ENCODE results near the gene FAM81A. TPM values are rescaled to one million over a fixed set of nuclear protein-coding genes. Genes with fewer than 3 reads are reported as not detected.
A peak's percentile ranks its signal among the peaks of the same experiment; 100 is the strongest.

The FAM81A gene
- polyA plus RNA-seq, 2 of the 4 experiments (the other 2 are of a cell fraction) = 13.1 to 15.1 TPM

DNA sequence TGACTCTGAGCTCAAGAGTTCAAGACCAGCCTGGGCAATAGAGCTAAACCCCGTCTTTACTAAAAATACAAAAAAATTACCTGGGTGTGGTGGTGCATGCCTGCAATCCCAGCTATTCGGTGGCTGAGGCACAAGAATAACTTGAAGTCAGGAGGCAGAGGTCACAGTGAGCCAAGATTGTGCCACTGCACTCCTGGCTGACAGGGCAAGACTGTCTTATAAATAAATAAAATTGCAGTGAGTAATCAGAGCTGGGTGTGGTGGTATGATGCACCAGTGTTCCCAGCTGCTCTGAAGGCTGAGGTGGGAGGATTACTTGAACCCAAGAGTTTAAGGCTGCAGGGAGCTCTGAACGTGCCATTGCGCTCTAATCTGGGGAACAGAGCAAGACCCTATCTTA, 117.7 kb downstream of the FAM81A start:
- Histone ChIP-seq H3K4me1 (peaks cover 50% of the 10 kb centered on the region), H3K4me3 (no peak overlapping the region), H3K9me3 (no peaks in the 10 kb centered on the region), H3K27ac (peak overlapping the region; percentile 64 to 66), H3K4me2 (peak overlapping the region; percentile 57)
- ATAC-seq (peak; percentile 55 to 57; a peak in 3 of 6 replicates), FAIRE-seq (no peak), DNase-seq (ENCODE audit: low read depth in 1 of 2, low spot score in 1 of 2) (peak in 1 of 2 experiments; percentile 83)
- ChIA-PET CTCF (interaction anchor here (0.8 to 22.0 kb wide), 11 partner anchors 9 to 82 kb away, joined by 3 to 312 read pairs (median 4); no protein-coding TSS in a partner anchor), POLR2A (interaction anchor here (0.8 to 1.6 kb wide), 5 partner anchors 39 to 102 kb away, joined by 3 to 8 read pairs (median 3); partner anchors contain the start of genes GCNT3 and GTF2A2)
- TF ChIP-seq RFX5 (IDR thresholded peaks at IDR 0.05) = no peak
- TF ChIP-seq, protein P1, sequence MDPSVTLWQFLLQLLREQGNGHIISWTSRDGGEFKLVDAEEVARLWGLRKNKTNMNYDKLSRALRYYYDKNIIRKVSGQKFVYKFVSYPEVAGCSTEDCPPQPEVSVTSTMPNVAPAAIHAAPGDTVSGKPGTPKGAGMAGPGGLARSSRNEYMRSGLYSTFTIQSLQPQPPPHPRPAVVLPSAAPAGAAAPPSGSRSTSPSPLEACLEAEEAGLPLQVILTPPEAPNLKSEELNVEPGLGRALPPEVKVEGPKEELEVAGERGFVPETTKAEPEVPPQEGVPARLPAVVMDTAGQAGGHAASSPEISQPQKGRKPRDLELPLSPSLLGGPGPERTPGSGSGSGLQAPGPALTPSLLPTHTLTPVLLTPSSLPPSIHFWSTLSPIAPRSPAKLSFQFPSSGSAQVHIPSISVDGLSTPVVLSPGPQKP (IDR thresholded peaks at IDR 0.05; ENCODE audit: low read depth, low read length) = no peak
- TF ChIP-seq KDM5A (IDR thresholded peaks at IDR 0.05) = no peak
- no peak for TF ChIP-seq EHF (CRISPR knock-in tag; IDR thresholded peaks at IDR 0.05)
- TF ChIP-seq SREBF2 (IDR thresholded peaks at IDR 0.05) = no peak
- TF ChIP-seq, protein P2, sequence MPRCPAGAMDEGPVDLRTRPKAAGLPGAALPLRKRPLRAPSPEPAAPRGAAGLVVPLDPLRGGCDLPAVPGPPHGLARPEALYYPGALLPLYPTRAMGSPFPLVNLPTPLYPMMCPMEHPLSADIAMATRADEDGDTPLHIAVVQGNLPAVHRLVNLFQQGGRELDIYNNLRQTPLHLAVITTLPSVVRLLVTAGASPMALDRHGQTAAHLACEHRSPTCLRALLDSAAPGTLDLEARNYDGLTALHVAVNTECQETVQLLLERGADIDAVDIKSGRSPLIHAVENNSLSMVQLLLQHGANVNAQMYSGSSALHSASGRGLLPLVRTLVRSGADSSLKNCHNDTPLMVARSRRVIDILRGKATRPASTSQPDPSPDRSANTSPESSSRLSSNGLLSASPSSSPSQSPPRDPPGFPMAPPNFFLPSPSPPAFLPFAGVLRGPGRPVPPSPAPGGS (IDR thresholded peaks at IDR 0.05) = no peak
- no peak for TF ChIP-seq HEYL (CRISPR knock-in tag; IDR thresholded peaks at IDR 0.05)
- TF ChIP-seq FOSL2 (IDR thresholded peaks at IDR 0.05) = no peak
- TF ChIP-seq FOSL2 (CRISPR knock-in tag; IDR thresholded peaks at IDR 0.05) = peak; percentile 54
- TF ChIP-seq MAZ (IDR thresholded peaks at IDR 0.05; ENCODE audit: borderline replicate concordance, low read depth, low read length) = no peak
- peak; percentile 27; the same call in 1 of the 2 replicates for TF ChIP-seq GATA3 (IDR thresholded peaks at IDR 0.05; ENCODE audit: borderline replicate concordance)
- no peak for TF ChIP-seq TFCP2L1 (CRISPR knock-in tag; IDR thresholded peaks at IDR 0.05)
- no peak for TF ChIP-seq BHLHE40 (IDR thresholded peaks at IDR 0.05; ENCODE audit: low read depth, low read length)
- TF ChIP-seq HDAC2 (IDR thresholded peaks at IDR 0.05) = no peak
- no peak for TF ChIP-seq PHF8 (IDR thresholded peaks at IDR 0.05; ENCODE audit: borderline replicate concordance, low read depth)
- no peak for TF ChIP-seq NFE2L2 (conservative IDR thresholded peaks at IDR 0.05; ENCODE audit: low read length)
- TF ChIP-seq NPAS2 (CRISPR knock-in tag; IDR thresholded peaks at IDR 0.05; ENCODE audit: borderline replicate concordance) = no peak
- no peak for TF ChIP-seq NR3C1 (IDR thresholded peaks at IDR 0.05)
- peak; percentile 4 for TF ChIP-seq MAFK (IDR thresholded peaks at IDR 0.05; ENCODE audit: partially characterized antibody)
- TF ChIP-seq KDM1A (IDR thresholded peaks at IDR 0.05; ENCODE audit: low read depth) = no peak
- 0 out of 5 replicates have a peak, but pooled peaks of 1 of the 2 experiments have one; percentile 1 for TF ChIP-seq RAD21 (conservative IDR thresholded peaks at IDR 0.05 in 1 of 2, IDR thresholded peaks at IDR 0.05 in 1 of 2)
- no peak for TF ChIP-seq ZC3H11A (IDR thresholded peaks at IDR 0.05)
- no peak for TF ChIP-seq TP53 (CRISPR knock-in tag; IDR thresholded peaks at IDR 0.05)
- TF ChIP-seq, protein P3, sequence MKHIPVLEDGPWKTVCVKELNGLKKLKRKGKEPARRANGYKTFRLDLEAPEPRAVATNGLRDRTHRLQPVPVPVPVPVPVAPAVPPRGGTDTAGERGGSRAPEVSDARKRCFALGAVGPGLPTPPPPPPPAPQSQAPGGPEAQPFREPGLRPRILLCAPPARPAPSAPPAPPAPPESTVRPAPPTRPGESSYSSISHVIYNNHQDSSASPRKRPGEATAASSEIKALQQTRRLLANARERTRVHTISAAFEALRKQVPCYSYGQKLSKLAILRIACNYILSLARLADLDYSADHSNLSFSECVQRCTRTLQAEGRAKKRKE (CRISPR knock-in tag; IDR thresholded peaks at IDR 0.05; ENCODE audit: low read depth) = no peak
- no peak for TF ChIP-seq EHMT2 (IDR thresholded peaks at IDR 0.05; ENCODE audit: low read depth)
- TF ChIP-seq, protein P4, sequence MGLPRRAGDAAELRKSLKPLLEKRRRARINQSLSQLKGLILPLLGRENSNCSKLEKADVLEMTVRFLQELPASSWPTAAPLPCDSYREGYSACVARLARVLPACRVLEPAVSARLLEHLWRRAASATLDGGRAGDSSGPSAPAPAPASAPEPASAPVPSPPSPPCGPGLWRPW (IDR thresholded peaks at IDR 0.05) = no peak
- no peak for TF ChIP-seq CHD2 (IDR thresholded peaks at IDR 0.05; ENCODE audit: low read length, partially characterized antibody)
- no peak for TF ChIP-seq CHD4 (IDR thresholded peaks at IDR 0.05; ENCODE audit: borderline replicate concordance)
- no peak for TF ChIP-seq HOXB13 (CRISPR knock-in tag; IDR thresholded peaks at IDR 0.05; ENCODE audit: low read depth)
- no peak for TF ChIP-seq RCOR1 (IDR thresholded peaks at IDR 0.05; ENCODE audit: low read depth, low read length)
- TF ChIP-seq, protein P5, sequence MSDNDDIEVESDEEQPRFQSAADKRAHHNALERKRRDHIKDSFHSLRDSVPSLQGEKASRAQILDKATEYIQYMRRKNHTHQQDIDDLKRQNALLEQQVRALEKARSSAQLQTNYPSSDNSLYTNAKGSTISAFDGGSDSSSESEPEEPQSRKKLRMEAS (IDR thresholded peaks at IDR 0.05) = no peak; the same call in 1 of the 2 replicates
- WGBS (ENCODE audit: missing lambda C conversion rate) = 44% methylated on average over 4 of the region's 4 CpGs
